Cardiac muscle cell (in vitro differentiated cells and primary cell): Measurements from ENCODE around the gene FAM9C. TPM values are rescaled to one million over a fixed set of nuclear protein-coding genes. Genes with fewer than 3 reads are reported as not detected.

Source experiments
- DNase-seq, 2 donors: peaks; one replicate each; pipeline versions ENCODE4 v3.0.0 to v3.0.0-alpha.2; 2010 to 2017; ENCODE audit warnings: low read depth in 1 of 2, low spot score in 1 of 2
- H3K27ac ChIP-seq: fragments of 200-600 bp; sonication (generic); 2 replicates; pipeline ENCODE4 v1.5.1; 2016
- H3K27me3 ChIP-seq: fragments of 200-600 bp; sonication (generic); 2 replicates; pipeline ENCODE4 v1.6.0; 2016; ENCODE audit warnings: control low read depth
- H3K36me3 ChIP-seq: fragments of 200-600 bp; sonication (generic); 2 replicates; pipeline ENCODE4 v1.5.1; 2016; ENCODE audit warnings: control low read depth
- H3K4me1 ChIP-seq: fragments of 200-600 bp; sonication (generic); 2 replicates; pipeline ENCODE4 v1.8.1; 2017; ENCODE audit warnings: low read depth, mild to moderate bottlenecking, mixed run types
- H3K4me3 ChIP-seq: fragments of 200-600 bp; sonication (generic); 2 replicates; pipeline ENCODE4 v1.5.1; 2016; ENCODE audit warnings: mild to moderate bottlenecking
- H3K9me3 ChIP-seq: fragments of 200-600 bp; sonication (generic); 2 replicates; pipeline ENCODE4 v1.5.1; 2017; ENCODE audit warnings: low read depth, mild to moderate bottlenecking, control low read depth
- polyA plus RNA-seq: library from polyadenylated mRNA; unstranded; fragments of >200 nt; fragmentation: Nextera tagmentation; extraction: Ambion mirVana; gene quantifications from 2 replicates; pipeline ENCODE4 v1.2.1, GENCODE V29; 2016
- total RNA-seq: library from RNA; depleted of rRNA; stranded (reverse); fragments of >200 nt; gene quantifications from 2 replicates; pipeline ENCODE4 v1.2.3, GENCODE V29; 2016
- TF ChIP-seq, protein P1 (sequence below): IDR thresholded peaks from 2 replicates; pipeline ENCODE4 v1.5.1; 2012; ENCODE audit warnings: low read depth, mild to moderate bottlenecking, low read length

Gene FAM9C
- total and polyA plus RNA-seq, 2 experiments from 2014 or later = not detected

DNA sequence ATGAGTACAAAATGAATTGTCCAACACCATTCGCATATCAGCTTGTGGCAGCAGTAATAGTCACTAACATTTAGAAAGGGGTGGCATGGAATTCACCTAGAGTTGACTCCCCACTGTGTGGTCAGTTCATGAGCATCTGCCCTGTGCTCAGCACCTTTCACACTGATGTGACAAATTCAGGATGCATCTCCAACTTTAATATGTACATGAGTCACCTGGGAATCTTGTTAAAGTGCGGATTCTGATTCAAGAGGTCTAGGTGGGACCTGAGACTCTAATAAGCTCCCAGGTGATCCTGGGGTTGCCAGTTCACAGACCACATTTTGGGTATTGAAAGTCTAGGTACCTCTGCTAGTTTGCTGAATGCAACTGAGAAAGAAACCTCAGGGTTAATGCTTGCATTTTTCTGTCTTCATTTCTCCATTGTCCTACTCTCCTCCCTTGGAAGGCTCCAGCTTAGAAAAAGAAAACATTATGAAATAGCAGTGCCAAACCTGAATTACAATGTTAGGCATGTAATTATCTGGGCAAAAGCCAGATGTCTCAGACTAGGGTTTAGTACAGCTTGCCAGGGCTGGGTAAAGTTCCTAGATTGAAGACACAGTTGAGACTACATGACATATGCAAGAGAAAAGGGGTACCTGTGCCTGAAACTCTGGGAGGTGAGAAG, 36.8 kb downstream of the FAM9C start:
- DNase-seq = peak in 1 of 2 donors; percentile 62

DNA sequence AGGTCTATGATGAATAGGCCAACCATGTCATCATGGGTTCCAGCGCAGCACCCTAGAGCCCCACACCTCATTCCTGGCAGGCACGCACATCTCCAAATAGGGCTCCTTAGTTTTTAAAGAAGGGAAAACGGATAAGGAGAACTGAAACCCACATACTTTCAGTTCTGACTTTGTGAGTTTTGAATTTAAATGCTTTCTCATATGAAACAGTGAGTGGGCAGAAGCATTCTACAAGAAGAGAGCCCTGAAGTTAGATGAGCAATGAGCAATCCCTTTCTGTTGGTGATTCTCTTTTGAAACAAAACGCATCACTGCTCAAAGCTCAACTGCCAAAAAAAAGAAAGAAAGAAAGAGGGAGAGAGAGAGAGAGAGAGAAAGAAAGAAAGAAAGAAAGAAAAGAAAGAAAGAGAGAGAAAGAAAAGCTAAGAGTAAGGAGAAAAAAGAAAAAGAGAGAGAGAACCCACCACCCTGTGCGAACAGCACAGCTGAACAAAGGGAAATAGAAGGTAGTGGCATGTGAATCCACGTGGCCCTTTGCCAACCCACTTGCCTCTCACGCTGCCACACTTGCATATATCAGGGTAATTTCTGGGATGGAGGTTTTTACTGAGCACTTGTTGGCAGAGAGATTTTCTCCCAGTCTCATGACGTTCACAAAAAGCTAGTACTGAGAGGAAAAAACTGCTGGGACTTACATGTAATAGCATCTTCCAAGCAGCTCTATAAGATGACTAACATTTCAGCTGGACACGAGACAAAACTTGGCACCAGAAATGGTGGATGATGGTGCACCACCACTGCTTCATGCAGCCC, 38.6 kb downstream of the FAM9C start:
- no peak overlapping the region for H3K27ac ChIP-seq
- no peaks in the 10 kb centered on the region for H3K9me3 ChIP-seq
- no peak overlapping the region for H3K4me3 ChIP-seq
- H3K4me1 ChIP-seq = no peaks in the 10 kb centered on the region
- no peaks in the 10 kb centered on the region for H3K27me3 ChIP-seq
- TF ChIP-seq, protein P1, sequence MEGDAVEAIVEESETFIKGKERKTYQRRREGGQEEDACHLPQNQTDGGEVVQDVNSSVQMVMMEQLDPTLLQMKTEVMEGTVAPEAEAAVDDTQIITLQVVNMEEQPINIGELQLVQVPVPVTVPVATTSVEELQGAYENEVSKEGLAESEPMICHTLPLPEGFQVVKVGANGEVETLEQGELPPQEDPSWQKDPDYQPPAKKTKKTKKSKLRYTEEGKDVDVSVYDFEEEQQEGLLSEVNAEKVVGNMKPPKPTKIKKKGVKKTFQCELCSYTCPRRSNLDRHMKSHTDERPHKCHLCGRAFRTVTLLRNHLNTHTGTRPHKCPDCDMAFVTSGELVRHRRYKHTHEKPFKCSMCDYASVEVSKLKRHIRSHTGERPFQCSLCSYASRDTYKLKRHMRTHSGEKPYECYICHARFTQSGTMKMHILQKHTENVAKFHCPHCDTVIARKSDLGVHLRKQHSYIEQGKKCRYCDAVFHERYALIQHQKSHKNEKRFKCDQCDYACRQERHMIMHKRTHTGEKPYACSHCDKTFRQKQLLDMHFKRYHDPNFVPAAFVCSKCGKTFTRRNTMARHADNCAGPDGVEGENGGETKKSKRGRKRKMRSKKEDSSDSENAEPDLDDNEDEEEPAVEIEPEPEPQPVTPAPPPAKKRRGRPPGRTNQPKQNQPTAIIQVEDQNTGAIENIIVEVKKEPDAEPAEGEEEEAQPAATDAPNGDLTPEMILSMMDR = no peak
- DNase-seq = no peak
- H3K36me3 ChIP-seq = no peaks in the 10 kb centered on the region

More for the DNA sequence above, 36.8 kb downstream of the FAM9C start:
- Histone ChIP-seq H3K4me3 (no peak overlapping the region), H3K4me1 (no peaks in the 10 kb centered on the region), H3K27me3 (no peaks in the 10 kb centered on the region), H3K36me3 (no peaks in the 10 kb centered on the region), H3K9me3 (no peaks in the 10 kb centered on the region), H3K27ac (no peak overlapping the region)
- TF ChIP-seq, protein P1 = no peak

DNA sequence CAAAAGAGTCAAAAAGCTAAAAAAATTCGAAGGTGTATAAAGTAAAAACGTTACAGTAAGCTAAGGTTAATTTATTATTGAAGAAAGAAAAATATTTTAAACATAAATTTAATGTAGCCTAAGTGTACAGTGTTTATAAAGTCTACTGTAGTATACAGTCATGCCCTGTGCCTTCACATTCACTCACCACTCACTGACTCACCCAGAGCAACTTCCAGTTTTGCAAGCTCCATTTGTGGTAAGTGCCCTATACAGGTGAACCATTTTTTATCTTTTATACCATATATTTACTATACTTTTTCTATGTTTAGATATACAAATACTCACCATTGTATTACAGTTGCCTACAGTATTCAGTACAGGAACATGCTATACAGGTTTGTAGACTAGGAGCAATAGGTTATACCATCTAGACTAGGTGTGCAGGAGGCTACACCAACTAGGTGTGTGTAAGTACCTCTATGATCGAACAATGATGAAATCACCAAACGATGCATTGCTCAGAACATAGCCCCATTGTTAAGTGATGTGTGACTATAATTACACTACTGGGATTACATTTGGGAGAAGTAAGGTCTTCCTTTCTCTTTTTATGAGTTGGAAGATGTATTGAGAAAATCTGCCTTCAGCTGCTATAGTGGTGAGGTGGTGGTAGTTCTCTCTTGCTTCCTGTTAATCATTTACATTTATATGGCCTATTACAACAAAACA, 42.3 kb downstream of the FAM9C start:
- Histone ChIP-seq H3K9me3 (no peaks in the 10 kb centered on the region), H3K27me3 (no peaks in the 10 kb centered on the region), H3K36me3 (no peaks in the 10 kb centered on the region), H3K4me1 (no peaks in the 10 kb centered on the region), H3K4me3 (no peak overlapping the region), H3K27ac (no peak overlapping the region)
- TF ChIP-seq, protein P1 = no peak
- DNase-seq = no peak

DNA sequence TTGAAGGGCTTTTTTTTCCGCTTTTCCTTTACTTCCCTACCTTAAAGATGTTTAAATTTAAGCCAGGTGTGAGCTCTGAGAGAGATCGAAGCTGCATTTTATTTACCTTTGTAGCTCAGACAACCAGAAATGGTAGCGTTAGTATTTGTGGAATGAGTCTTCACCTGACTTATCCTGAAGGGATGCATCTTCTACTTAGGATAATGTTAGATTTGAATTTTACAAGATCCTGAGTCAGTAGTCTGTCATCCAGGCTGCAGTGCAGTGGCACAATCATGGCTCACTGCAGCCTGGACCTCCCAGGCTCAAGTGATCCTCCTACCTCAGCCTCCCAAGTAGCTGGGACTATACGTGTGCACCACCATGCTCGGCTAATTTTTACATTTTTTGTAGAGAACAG, 43.3 kb downstream of the FAM9C start:
- TF ChIP-seq, protein P1 = no peak
- no peaks in the 10 kb centered on the region for H3K27me3 ChIP-seq
- DNase-seq = no peak
- no peaks in the 10 kb centered on the region for H3K36me3 ChIP-seq
- H3K9me3 ChIP-seq = no peaks in the 10 kb centered on the region
- H3K4me1 ChIP-seq = no peaks in the 10 kb centered on the region
- no peak overlapping the region for H3K27ac ChIP-seq
- no peak overlapping the region for H3K4me3 ChIP-seq

DNA sequence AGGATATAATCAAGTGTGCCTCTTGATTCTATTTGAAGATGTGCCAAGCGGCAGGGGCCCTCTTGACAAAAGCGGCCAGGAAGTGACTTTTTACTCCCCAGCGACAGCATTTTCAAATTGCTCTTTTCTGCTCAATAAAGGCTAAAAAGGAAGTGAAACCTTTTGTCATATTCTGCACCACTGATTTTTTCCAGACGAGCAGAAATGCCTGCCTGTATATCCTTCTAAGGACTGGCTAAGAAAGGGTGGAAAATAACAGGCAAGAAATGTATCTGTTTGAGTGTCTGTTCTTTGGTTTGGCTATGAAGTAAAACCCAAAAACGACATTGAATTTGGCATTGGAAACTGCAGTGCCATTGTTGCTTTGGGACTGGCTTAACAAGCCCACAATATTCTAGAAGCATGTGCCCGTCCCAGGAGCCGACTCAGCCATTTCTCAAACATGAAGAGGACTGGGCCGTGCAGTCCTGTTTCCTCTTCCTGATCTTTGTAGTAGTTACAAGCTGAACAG, 44.1 kb downstream of the FAM9C start:
- Histone ChIP-seq H3K27me3 (no peaks in the 10 kb centered on the region), H3K9me3 (no peaks in the 10 kb centered on the region), H3K4me3 (no peak overlapping the region), H3K36me3 (no peaks in the 10 kb centered on the region), H3K27ac (no peak overlapping the region), H3K4me1 (no peaks in the 10 kb centered on the region)
- TF ChIP-seq, protein P1 = no peak
- DNase-seq = no peak
